Fibroblast of the aortic adventitia (primary cell): Measurements from ENCODE around the gene SPOCK1. TPM values are rescaled to one million over a fixed set of nuclear protein-coding genes. Genes with fewer than 3 reads are reported as not detected.

ENCODE experiments used
- DNase-seq: peaks from one replicate; pipeline ENCODE4 v3.0.0-alpha.2; 2010; ENCODE audit warnings: low read depth
- H3K4me3 ChIP-seq: 2 replicates; pipeline ENCODE4 v1.5.1; 2011; ENCODE audit warnings: low read depth, mild to moderate bottlenecking, control low read depth, low read length, moderate library complexity
- total RNA-seq: library from RNA; depleted of rRNA; stranded (reverse); fragments of >200 nt; gene quantifications from 2 replicates; pipeline ENCODE4 v1.2.3, GENCODE V29; 2012; ENCODE audit warnings: low replicate concordance
- TF ChIP-seq, protein P1 (sequence below): IDR thresholded peaks from 2 replicates; pipeline ENCODE4 v1.5.1; 2011; ENCODE audit warnings: mild to moderate bottlenecking, low read length, control low read depth, inconsistent platforms; ENCODE audit not compliant: insufficient read depth

Gene SPOCK1
- total RNA-seq, 1 donor = 174 TPM

DNA sequence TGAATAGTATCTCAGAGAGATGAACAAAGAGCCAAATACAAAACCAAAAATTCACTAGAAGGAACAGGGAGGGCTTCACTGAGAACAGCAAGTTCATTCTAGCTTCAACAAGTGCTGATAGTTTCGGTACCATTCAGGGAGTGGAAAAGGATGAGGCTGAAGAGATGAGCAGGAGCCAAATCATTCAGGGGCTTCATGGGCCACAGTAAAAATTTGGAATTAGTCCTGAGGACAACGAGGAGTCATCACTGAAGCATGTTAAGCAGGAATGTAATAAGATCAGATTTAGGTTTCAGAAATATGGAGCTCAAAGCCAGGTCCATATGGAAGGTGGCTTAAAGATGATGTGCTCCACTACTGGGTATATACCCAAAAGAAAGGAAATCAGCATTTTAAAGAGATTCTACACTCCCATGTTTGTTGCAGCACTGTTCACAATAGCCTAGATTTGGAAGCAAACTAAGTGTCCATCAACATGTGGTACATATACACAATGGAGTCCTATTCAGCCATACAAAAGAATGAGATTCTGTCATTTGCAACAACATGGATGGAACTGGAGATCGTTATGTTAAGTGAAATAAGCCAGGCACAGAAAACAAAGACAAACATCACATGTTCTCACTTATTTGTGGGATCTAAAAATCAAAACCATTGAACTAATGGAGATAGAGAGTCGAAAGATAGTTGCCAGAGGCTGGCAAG lies 36.2 kb downstream of the SPOCK1 start:
- DNase-seq = peak; percentile 29
- TF ChIP-seq, protein P1, sequence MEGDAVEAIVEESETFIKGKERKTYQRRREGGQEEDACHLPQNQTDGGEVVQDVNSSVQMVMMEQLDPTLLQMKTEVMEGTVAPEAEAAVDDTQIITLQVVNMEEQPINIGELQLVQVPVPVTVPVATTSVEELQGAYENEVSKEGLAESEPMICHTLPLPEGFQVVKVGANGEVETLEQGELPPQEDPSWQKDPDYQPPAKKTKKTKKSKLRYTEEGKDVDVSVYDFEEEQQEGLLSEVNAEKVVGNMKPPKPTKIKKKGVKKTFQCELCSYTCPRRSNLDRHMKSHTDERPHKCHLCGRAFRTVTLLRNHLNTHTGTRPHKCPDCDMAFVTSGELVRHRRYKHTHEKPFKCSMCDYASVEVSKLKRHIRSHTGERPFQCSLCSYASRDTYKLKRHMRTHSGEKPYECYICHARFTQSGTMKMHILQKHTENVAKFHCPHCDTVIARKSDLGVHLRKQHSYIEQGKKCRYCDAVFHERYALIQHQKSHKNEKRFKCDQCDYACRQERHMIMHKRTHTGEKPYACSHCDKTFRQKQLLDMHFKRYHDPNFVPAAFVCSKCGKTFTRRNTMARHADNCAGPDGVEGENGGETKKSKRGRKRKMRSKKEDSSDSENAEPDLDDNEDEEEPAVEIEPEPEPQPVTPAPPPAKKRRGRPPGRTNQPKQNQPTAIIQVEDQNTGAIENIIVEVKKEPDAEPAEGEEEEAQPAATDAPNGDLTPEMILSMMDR = no peak
- no peak overlapping the region for H3K4me3 ChIP-seq

- DNase-seq = no peak
- TF ChIP-seq, protein P1 = no peak
- H3K4me3 ChIP-seq = no peak overlapping the region
These were observed 36.9 kb downstream of the SPOCK1 start for GRCh38 chr5:137462265-137462590.

GRCh38 chr5:137461391-137462264 lies 37.5 kb downstream of the SPOCK1 start:
- TF ChIP-seq, protein P1 = peak; percentile 48
- no peak for DNase-seq
- H3K4me3 ChIP-seq = no peak overlapping the region

- TF ChIP-seq, protein P1 = no peak
- no peak overlapping the region for H3K4me3 ChIP-seq
- no peak for DNase-seq
These were observed 44.5 kb downstream of the SPOCK1 start for GRCh38 chr5:137454671-137455070.

DNA sequence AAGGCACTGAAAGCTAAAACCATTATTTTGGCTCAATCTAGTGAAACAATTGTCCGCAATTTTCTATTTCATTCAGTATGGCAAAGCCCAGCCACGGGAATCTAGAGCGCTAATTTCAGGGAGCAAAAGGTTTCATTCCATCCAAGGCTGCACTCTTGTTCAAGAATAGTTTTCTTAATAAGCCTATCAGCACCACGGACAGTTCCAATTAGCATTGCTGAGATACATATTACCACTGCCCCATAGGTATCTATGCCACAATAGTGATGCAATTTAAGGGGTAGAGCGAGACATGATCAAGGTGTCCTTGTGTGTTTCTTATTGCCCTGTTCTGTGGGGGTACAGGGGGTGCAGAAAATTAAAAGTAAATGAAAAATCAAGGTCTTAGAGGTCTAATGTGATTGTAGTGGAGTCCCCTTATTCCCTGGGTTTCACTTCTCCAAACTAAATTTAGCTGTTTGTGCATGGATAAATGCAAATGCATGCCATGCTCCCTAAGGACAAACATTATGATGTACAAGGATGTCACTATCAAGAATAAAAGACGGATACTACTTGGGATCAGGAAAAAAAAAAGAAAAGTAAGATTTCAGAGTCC lies 45.5 kb downstream of the SPOCK1 start:
- TF ChIP-seq, protein P1 = no peak
- peak; percentile 77 for DNase-seq
- no peak overlapping the region for H3K4me3 ChIP-seq

DNA sequence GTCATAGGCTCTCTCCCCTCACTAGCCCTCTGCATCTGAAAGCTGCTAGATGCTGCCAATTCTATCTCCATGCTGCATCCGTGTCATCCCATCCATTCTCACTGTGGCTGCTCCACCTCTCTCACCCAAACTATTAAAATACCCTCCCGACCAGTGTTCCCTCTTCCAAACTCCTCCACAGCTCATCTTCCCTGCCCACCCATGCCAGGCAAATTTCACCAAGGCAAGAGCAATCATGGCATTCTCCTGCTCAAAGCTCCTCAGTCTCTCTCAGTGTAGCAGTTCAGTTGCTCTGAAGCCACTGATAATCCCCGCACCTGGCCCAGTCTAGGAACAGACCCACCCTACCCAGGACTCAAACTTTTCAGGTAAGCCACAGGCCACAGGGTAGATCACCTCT lies 48.4 kb downstream of the SPOCK1 start:
- H3K4me3 ChIP-seq = no peak overlapping the region
- no peak for DNase-seq
- TF ChIP-seq, protein P1 = no peak
